ENCODE data around the gene KCNG3.

KCNG3 gene

GRCh38 chr2:42492691-42493467, 903 bp downstream of the KCNG3 start:
- Histone ChIP-seq H3K36me3 (no peaks in the 10 kb centered on the region), H3K9me3 (no peaks in the 10 kb centered on the region), H3K4me3 (peak overlapping the region; percentile 72), H3K27ac (no peak overlapping the region), H3K27me3 (peaks cover 10% of the 10 kb centered on the region; the same call in 1 of the 2 replicates), H3K4me1 (peaks cover 13% of the 10 kb centered on the region; the same call in 1 of the 2 replicates), H3K9ac (no peak overlapping the region), H4K20me1 (no peaks in the 10 kb centered on the region), H3K4me2 (peak overlapping the region; percentile 99)
- no peak for TF ChIP-seq Cebpa-rat (IDR thresholded peaks at IDR 0.05)

DNA sequence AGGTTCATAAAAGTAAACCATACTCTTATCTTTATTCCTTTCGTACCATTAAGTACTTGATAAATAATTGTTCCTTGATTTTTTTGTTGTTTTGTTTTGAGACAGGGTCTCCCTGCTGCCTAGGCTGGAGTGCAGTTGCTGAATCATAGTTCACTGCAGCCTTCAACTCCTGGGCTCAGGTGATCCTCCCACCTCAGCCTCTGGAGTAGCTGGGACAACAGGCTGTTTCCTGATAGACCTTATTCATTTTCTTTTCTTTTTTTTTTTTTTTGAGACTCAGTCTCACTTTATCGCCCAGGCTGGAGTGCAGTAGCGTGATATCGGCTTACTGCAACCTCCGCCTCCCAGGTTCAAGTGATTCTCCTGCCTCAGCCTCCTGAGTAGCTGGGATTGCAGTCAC, 5.5 kb downstream of the KCNG3 start:
- no peaks in the 10 kb centered on the region for H4K20me1 ChIP-seq
- no peak overlapping the region for H3K9ac ChIP-seq
- no peak overlapping the region for H3K4me2 ChIP-seq
- no peak for TF ChIP-seq Cebpa-rat (IDR thresholded peaks at IDR 0.05)
- no peaks in the 10 kb centered on the region for H3K9me3 ChIP-seq
- H3K27me3 ChIP-seq = no peaks in the 10 kb centered on the region
- 0 out of 2 replicates have a peak, but pooled peaks cover 1% of the 10 kb centered on the region for H3K4me1 ChIP-seq
- no peaks in the 10 kb centered on the region for H3K36me3 ChIP-seq
- H3K4me3 ChIP-seq = no peak overlapping the region
- no peak overlapping the region for H3K27ac ChIP-seq

GRCh38 chr2:42486145-42486906, 7.5 kb downstream of the KCNG3 start:
- Histone ChIP-seq H4K20me1 (no peaks in the 10 kb centered on the region), H3K4me3 (no peak overlapping the region), H3K9ac (no peak overlapping the region), H3K36me3 (no peaks in the 10 kb centered on the region), H3K9me3 (no peaks in the 10 kb centered on the region), H3K4me2 (no peak overlapping the region), H3K27me3 (no peaks in the 10 kb centered on the region), H3K27ac (no peak overlapping the region), H3K4me1 (no peaks in the 10 kb centered on the region)
- no peak for TF ChIP-seq Cebpa-rat (IDR thresholded peaks at IDR 0.05)

DNA sequence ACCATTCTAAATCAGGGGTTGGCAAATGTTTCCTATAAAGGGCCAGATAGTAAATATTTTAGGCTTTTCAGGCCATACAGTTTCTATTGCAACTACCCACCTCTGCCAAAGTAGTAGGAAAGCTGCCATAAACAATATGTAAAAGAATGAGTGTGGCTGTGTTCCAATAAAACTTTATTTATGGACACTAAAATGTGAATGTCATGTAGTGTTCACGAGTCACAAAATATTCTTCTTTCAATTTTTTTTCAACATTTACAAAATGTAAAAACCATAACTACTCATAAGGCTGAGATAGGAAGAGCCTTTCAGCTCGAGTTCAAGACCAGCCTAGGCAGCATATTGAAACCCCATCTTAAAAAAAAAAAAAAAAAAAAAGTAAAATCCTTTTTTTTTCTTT, 13.4 kb downstream of the KCNG3 start:
- Histone ChIP-seq H3K9ac (no peak overlapping the region), H4K20me1 (no peaks in the 10 kb centered on the region), H3K4me1 (peaks cover 10% of the 10 kb centered on the region), H3K4me3 (no peak overlapping the region), H3K27ac (no peak overlapping the region), H3K9me3 (no peaks in the 10 kb centered on the region), H3K4me2 (no peak overlapping the region), H3K36me3 (no peaks in the 10 kb centered on the region), H3K27me3 (no peaks in the 10 kb centered on the region)
- no peak for TF ChIP-seq Cebpa-rat (IDR thresholded peaks at IDR 0.05)

DNA sequence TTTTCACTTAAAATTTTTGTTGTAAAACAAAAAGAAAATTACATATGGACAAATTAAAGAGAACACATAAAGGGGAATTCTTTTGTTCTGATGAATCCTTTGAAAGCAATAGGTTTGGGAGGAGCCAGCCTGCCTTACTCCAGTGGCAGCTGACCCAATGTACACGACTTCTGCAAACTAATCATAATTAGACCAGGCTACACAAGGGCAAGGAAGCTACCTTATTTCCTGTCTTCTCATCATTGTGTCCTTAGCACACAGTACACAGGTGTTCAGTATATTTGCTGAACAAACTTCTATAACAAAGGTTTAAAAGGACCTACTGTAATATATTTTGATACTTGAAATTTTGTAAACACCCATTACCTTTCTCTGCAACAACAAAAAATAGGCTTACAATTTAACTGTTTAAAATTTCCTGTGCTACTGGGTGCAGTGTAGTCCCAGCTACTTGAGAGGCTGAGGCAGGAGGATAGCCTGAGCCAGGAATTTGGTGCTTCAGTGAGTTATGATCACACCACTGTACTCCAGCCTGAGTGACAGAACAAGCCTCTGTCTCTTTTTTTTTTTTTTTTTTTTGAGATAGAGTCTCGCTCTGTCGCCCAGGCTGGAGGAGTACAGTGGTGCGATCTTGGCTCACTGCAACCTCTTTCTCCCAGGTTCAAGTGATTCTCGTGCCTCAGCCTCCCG, 18.9 kb downstream of the KCNG3 start:
- peaks cover 7% of the 10 kb centered on the region for H3K4me1 ChIP-seq
- H3K4me3 ChIP-seq = no peak overlapping the region
- no peak overlapping the region for H3K9ac ChIP-seq
- no peaks in the 10 kb centered on the region for H4K20me1 ChIP-seq
- no peak overlapping the region for H3K27ac ChIP-seq
- H3K36me3 ChIP-seq = no peaks in the 10 kb centered on the region
- no peaks in the 10 kb centered on the region for H3K9me3 ChIP-seq
- no peak for TF ChIP-seq Cebpa-rat (IDR thresholded peaks at IDR 0.05)
- no peak overlapping the region for H3K4me2 ChIP-seq
- H3K27me3 ChIP-seq = no peaks in the 10 kb centered on the region

DNA sequence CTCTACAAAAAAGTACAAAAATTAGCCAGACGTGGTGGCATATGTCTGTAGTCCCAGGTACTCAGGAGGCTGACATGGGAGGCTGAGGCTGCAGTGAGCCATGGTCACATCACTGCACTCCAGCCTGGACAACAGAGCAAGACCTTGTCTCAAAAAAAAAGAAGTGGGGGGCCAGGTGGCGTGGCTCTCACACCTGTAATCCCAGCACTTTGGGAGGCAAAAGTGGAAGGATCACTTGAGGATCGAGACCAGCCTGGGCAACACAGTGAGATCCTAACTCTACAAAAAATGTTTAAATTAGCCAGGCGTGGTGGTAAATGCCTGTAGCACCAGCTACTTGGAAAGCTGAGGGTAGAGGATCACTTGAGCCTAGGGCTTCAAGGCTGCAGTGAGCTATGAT, 23.1 kb downstream of the KCNG3 start:
- H3K36me3 ChIP-seq = no peaks in the 10 kb centered on the region
- no peak overlapping the region for H3K4me3 ChIP-seq
- H3K4me2 ChIP-seq = no peak overlapping the region
- no peaks in the 10 kb centered on the region for H3K27me3 ChIP-seq
- no peaks in the 10 kb centered on the region for H3K9me3 ChIP-seq
- no peaks in the 10 kb centered on the region for H3K4me1 ChIP-seq
- no peak overlapping the region for H3K9ac ChIP-seq
- no peak for TF ChIP-seq Cebpa-rat (IDR thresholded peaks at IDR 0.05)
- no peak overlapping the region for H3K27ac ChIP-seq
- H4K20me1 ChIP-seq = no peaks in the 10 kb centered on the region

- Histone ChIP-seq H3K4me2 (no peak overlapping the region), H3K27ac (no peak overlapping the region)
These were observed 29.2 kb downstream of the KCNG3 start for GRCh38 chr2:42464631-42465030.

DNA sequence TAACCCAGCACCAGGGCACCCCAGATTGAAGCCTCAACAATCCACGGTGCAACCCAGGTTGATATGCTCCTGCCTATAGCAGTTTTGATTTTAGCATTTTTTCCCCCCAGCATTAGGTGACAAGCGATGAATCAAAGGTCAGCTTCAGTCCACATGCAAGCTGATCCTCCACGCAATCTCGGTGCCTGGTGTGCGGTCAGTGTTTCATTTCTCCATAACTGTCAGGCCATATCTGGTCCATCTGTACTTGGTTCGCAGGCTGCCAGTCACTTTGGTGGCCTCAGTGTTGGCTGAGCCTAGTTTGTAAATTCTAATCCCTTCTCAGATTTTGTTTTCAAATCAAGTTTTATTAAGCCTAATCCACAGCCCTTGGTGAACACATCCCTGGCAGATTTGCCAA, 30.2 kb downstream of the KCNG3 start:
- H3K9me3 ChIP-seq = no peaks in the 10 kb centered on the region
- no peak overlapping the region for H3K9ac ChIP-seq
- no peak overlapping the region for H3K4me2 ChIP-seq
- no peaks in the 10 kb centered on the region for H4K20me1 ChIP-seq
- H3K27me3 ChIP-seq = no peaks in the 10 kb centered on the region
- H3K36me3 ChIP-seq = no peaks in the 10 kb centered on the region
- no peaks in the 10 kb centered on the region for H3K4me1 ChIP-seq
- no peak overlapping the region for H3K4me3 ChIP-seq
- TF ChIP-seq Cebpa-rat (IDR thresholded peaks at IDR 0.05) = no peak
- H3K27ac ChIP-seq = no peak overlapping the region

More at GRCh38 chr2:42464631-42465030, 29.2 kb downstream of the KCNG3 start:
- Histone ChIP-seq H3K9me3 (no peaks in the 10 kb centered on the region), H3K27me3 (no peaks in the 10 kb centered on the region), H3K4me3 (no peak overlapping the region), H3K36me3 (no peaks in the 10 kb centered on the region), H3K4me1 (no peaks in the 10 kb centered on the region), H4K20me1 (no peaks in the 10 kb centered on the region), H3K9ac (no peak overlapping the region)
- TF ChIP-seq Cebpa-rat (IDR thresholded peaks at IDR 0.05) = no peak

DNA sequence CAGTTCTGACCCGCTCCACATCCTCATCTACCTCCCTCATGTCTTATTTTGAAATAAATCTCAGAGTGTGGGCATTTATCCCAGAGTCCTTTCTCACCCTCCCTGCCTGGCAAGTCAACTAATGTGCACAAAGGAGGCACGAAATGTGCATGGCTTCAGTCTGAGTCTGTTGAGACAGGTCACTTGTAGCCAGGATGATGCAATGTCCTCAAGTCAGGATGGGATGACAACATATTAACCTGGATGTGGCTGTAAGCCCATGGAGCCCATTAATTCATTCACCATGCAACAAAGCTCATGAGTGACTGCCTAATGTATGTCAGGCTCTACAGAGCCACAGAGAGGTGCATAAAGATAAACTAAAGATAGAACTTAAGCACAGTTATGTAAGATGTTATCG, 34.5 kb downstream of the KCNG3 start:
- Histone ChIP-seq H3K9ac (no peak overlapping the region), H4K20me1 (no peaks in the 10 kb centered on the region), H3K4me1 (no peaks in the 10 kb centered on the region), H3K9me3 (no peaks in the 10 kb centered on the region), H3K27ac (no peak overlapping the region), H3K36me3 (no peaks in the 10 kb centered on the region), H3K4me3 (no peak overlapping the region), H3K4me2 (no peak overlapping the region), H3K27me3 (no peaks in the 10 kb centered on the region)
- TF ChIP-seq Cebpa-rat (IDR thresholded peaks at IDR 0.05) = no peak

GRCh38 chr2:42458396-42458795, 35.4 kb downstream of the KCNG3 start:
- H3K27me3 ChIP-seq = no peaks in the 10 kb centered on the region
- H4K20me1 ChIP-seq = no peaks in the 10 kb centered on the region
- H3K4me2 ChIP-seq = no peak overlapping the region
- no peaks in the 10 kb centered on the region for H3K9me3 ChIP-seq
- H3K36me3 ChIP-seq = no peaks in the 10 kb centered on the region
- no peak for TF ChIP-seq Cebpa-rat (IDR thresholded peaks at IDR 0.05)
- no peak overlapping the region for H3K9ac ChIP-seq
- no peak overlapping the region for H3K4me3 ChIP-seq
- no peak overlapping the region for H3K27ac ChIP-seq
- no peaks in the 10 kb centered on the region for H3K4me1 ChIP-seq

Data from BLaER1 (cell line).